ENCODE data around the gene ADH5. TPM values are rescaled to one million over a fixed set of nuclear protein-coding genes. Genes with fewer than 3 reads are reported as not detected.
A peak's percentile ranks its signal among the peaks of the same experiment; 100 is the strongest.

ADH5 gene
- total RNA-seq, 4 donors from 2014 or later, result 24.8 to 183 (median 110) TPM

GRCh38 chr4:99043346-99043745, 45.2 kb downstream of the ADH5 start:
- TF ChIP-seq CTCF (IDR thresholded peaks at IDR 0.05) (no peak), POLR2A (IDR thresholded peaks at IDR 0.05) (no peak)
- DNase-seq, result no peak
- WGBS, 2 donors, result 76 to 87% methylated on average over 2 of the region's 2 CpGs
- Histone ChIP-seq H3K4me3 (no peak overlapping the region), H3K9me3 (peaks cover 0 to 6% (median 2%) of the 10 kb centered on the region in 3 donors), H3K4me1 (no peaks in the 10 kb centered on the region), H3K27ac (no peak overlapping the region), H3K36me3 (peaks cover 0 to 83% (median 7%) of the 10 kb centered on the region in 3 donors), H3K27me3 (no peaks in the 10 kb centered on the region)
- intact Hi-C loops (cut with DNase I), result no loop called here

- peaks cover 0 to 78% (median 0%) of the 10 kb centered on the region in 3 donors for H3K36me3 ChIP-seq
- WGBS, 2 donors, result 96 to 100% methylated on average over 1 of the region's 1 CpG
- no peaks in the 10 kb centered on the region for H3K27me3 ChIP-seq
- intact Hi-C loops (cut with DNase I), result no loop called here
- peaks cover 0 to 12% (median 10%) of the 10 kb centered on the region in 3 donors for H3K9me3 ChIP-seq
- H3K27ac ChIP-seq, result no peak overlapping the region
- H3K4me1 ChIP-seq, result no peaks in the 10 kb centered on the region
- H3K4me3 ChIP-seq, result no peak overlapping the region
- no peak for TF ChIP-seq POLR2A (IDR thresholded peaks at IDR 0.05)
- TF ChIP-seq CTCF (IDR thresholded peaks at IDR 0.05), result no peak
- no peak for DNase-seq
Observed at GRCh38 chr4:99038213-99038612, 50.4 kb downstream of the ADH5 start.

GRCh38 chr4:99033956-99034355, 54.6 kb downstream of the ADH5 start:
- TF ChIP-seq POLR2A (IDR thresholded peaks at IDR 0.05) (no peak), CTCF (IDR thresholded peaks at IDR 0.05) (no peak)
- WGBS, 2 donors, result 89 to 99% methylated on average over 4 of the region's 4 CpGs
- Histone ChIP-seq H3K36me3 (peaks cover 0 to 65% (median 0%) of the 10 kb centered on the region in 3 donors), H3K27me3 (no peaks in the 10 kb centered on the region), H3K9me3 (peaks cover 0 to 12% (median 10%) of the 10 kb centered on the region in 3 donors), H3K27ac (no peak overlapping the region), H3K4me3 (no peak overlapping the region), H3K4me1 (peaks cover 0 to 23% (median 0%) of the 10 kb centered on the region in 3 donors)
- intact Hi-C loops (cut with DNase I), result no loop called here
- no peak for DNase-seq

GRCh38 chr4:99029852-99030251, 58.7 kb downstream of the ADH5 start:
- 53 to 57% methylated on average over 3 of the region's 3 CpGs for WGBS, 2 donors

More at GRCh38 chr4:99029852-99030251, 58.7 kb downstream of the ADH5 start:
- H3K9me3 ChIP-seq, result no peaks in the 10 kb centered on the region
- TF ChIP-seq CTCF (IDR thresholded peaks at IDR 0.05), result no peak
- TF ChIP-seq POLR2A (IDR thresholded peaks at IDR 0.05), result no peak
- no peak overlapping the region for H3K4me3 ChIP-seq
- intact Hi-C loops (cut with DNase I), result no loop called here
- H3K4me1 ChIP-seq, result peaks cover 8 to 62% (median 16%) of the 10 kb centered on the region in 3 donors
- peak overlapping the region in 2 of 4 donors; percentile 8 to 17 for H3K27ac ChIP-seq
- peaks cover 0 to 28% (median 0%) of the 10 kb centered on the region in 3 donors for H3K36me3 ChIP-seq
- no peak for DNase-seq
- H3K27me3 ChIP-seq, result no peaks in the 10 kb centered on the region
